GM12872 (cell line): Measurements from ENCODE around the gene ACTL8.

Source experiments
- TF ChIP-seq, protein P1 (sequence below): IDR thresholded peaks from 3 replicates; pipeline ENCODE4 v1.5.1; 2011; ENCODE audit warnings: low read depth, mild to moderate bottlenecking, low read length, moderate library complexity; ENCODE audit not compliant: insufficient read depth

The ACTL8 gene

DNA sequence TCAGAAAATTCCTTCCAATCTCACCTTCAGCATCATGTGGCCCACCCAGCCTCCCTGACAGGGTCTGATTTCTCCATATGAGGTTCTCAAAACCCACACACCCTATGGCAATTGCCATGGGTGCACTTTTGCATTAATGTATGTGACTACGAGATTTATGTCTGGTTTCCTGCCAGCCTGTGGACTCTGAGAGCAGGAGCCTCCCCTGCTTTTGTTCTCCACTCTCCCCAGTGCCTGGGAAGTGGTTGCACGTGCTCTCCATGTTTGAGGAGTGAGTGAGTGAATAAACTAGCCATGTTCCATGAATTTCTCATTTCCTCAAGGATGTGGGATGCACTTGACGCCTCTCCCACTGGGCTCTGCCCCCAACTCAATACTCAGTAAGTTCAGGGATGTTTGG is 91.2 kb downstream of the ACTL8 start:
- TF ChIP-seq, protein P1, sequence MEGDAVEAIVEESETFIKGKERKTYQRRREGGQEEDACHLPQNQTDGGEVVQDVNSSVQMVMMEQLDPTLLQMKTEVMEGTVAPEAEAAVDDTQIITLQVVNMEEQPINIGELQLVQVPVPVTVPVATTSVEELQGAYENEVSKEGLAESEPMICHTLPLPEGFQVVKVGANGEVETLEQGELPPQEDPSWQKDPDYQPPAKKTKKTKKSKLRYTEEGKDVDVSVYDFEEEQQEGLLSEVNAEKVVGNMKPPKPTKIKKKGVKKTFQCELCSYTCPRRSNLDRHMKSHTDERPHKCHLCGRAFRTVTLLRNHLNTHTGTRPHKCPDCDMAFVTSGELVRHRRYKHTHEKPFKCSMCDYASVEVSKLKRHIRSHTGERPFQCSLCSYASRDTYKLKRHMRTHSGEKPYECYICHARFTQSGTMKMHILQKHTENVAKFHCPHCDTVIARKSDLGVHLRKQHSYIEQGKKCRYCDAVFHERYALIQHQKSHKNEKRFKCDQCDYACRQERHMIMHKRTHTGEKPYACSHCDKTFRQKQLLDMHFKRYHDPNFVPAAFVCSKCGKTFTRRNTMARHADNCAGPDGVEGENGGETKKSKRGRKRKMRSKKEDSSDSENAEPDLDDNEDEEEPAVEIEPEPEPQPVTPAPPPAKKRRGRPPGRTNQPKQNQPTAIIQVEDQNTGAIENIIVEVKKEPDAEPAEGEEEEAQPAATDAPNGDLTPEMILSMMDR, result no peak

DNA sequence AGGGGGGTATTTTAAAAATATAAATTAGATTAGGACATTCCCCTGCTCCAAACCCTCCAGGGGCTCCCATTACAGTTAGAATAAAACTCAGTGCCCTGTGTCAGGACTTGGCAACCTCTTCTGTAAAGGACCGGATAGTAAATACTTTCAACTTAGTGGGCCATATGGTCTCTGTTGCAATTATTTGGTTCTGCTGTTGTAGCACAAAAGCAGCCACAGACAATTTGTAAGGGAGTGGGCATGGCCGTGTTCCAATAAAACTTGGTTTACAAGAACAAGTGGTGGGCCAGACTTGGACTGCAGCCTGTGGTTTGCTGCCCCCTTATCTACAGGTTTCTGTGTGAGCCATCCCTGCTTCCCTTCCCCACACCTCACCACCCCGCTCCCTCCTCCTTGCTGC is 92.0 kb downstream of the ACTL8 start:
- TF ChIP-seq, protein P1, result no peak

DNA sequence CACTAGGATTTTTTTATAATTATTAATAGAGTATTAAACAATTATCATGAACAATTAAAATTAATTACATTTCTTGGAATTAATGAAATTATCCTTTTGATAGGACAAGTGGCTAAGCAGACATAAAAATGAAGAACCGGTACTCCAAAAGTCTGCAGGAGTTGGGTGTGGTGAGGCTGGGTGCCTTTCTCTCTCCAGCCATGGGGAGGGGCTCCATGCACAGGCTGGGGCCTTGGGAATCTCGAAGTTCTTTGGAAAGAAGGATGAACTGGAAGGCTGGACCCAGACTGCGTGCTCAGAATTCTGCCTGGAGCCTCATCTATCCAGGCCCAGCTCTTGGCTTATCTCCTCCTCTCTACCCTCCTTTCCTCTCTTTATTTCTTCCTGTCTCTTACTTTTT is 94.1 kb downstream of the ACTL8 start:
- TF ChIP-seq, protein P1, result no peak

DNA sequence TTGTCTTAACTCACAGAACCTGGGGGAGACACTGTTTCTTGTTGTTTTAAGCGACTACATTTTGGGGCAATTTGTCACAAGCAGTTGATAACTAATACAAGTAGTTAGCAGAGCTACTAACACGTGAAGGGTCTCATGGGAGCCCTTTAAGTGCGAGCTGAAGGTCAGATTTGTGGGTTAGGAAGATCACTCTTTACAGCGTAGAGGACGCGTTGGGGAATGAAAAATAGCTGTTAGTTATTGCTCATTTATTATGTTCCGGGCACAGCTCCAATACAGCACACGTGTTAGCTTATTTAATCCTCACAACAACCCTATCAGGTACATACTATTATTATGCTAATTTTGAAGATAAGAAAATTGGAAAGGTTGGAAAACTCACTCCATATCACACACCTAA is 95.9 kb downstream of the ACTL8 start:
- TF ChIP-seq, protein P1, result no peak

DNA sequence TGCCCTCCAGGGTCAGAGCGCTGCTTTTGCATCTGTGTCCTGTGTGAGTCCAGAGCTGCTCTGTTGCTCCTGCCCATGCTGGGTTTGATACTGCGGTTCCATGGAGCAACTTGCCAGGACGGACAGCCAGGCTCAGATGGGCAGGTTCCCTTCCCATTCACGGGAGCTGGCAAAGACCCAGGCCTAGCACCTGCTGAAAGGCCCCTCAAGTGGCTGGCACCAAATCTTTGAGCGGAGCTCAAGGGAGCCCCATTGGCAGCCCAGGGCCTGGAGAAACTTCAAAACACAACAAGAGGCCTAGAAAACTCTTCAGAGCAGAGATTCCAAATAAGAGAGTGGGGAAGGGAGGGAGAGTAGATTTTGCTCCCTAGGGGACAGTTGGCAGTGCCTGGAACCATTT is 97.2 kb downstream of the ACTL8 start:
- TF ChIP-seq, protein P1, result no peak

DNA sequence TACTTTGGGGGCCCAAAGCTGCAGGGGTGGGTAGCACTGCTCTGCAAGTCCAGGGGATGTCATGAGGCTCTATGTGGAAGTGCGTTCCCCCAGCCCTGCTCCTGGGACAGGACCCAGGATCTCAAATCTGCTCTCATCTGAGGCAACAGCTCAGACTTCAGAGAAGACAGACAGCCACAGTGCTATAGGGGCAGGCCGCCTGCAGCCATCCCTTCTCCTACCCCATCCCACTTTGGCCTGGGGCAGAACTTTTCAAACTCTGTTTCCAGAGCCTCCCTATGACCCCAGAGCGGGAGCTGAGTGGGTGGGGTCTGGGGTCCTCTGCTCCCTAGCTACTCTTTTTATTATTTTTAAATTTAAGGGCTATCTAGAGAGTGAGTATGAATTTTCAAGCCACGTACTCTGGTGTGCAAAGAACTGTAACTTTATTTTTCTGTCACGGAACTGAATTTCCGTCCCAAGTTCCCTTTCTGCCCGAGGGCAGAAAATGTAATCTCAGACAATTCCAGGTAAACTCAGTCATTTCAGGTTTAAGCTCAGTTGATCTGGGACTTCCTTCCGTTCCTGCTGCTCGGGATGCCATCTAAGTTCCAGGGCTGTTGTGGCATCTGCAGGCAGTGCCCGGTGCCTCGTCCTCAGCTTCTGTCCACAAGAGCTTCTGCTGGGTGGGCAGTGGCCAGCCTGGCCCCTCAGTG is 98.3 kb downstream of the ACTL8 start:
- TF ChIP-seq, protein P1, result no peak

DNA sequence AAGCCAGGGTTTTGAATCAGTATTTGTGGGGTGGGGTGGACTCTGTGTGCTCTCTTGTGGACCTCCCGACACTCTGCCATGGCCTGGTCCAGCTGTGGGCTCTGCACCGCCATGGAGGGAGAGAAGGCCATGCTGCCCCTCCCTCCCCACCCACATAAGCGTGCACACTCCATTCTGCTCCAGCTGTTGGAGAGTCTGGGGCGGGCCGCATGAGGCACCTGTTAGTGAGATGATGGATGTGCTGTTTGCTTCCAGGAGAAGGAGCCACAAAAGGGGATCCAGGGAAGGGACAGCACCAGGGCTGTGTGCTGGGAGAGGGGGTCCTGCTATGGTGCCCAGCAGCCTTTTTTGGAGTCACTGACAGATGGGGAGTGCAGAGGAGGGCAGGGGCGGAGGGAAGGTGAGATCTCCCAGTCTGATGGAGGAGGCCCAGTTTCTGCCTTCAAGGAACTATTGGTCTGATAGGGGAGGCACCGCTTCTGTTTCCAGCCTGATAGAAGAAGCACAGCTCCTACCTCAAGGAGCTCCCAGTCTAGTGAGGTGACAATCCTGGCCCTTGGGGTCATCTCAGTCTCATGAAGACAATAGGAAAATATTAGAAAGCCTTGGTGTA is 101.5 kb downstream of the ACTL8 start:
- TF ChIP-seq, protein P1, result no peak
